Measurements from ENCODE around the gene ATP8A2.

Gene ATP8A2

GRCh38 chr13:25802579-25802978, 430.8 kb downstream of the ATP8A2 start:
- DNase-seq (ENCODE audit: low read depth), result no peak
- no peak for TF ChIP-seq CTCF (conservative IDR thresholded peaks at IDR 0.05; ENCODE audit: control insufficient read depth, insufficient read depth, low read depth, low read length)
- H3K4me3 ChIP-seq (ENCODE audit: control insufficient read depth, low read depth, low read length), result no peak overlapping the region

GRCh38 chr13:25803641-25804040, 431.9 kb downstream of the ATP8A2 start:
- TF ChIP-seq CTCF (conservative IDR thresholded peaks at IDR 0.05; ENCODE audit: control insufficient read depth, insufficient read depth, low read depth, low read length), result no peak
- DNase-seq (ENCODE audit: low read depth), result no peak
- no peak overlapping the region for H3K4me3 ChIP-seq (ENCODE audit: control insufficient read depth, low read depth, low read length)

- H3K4me3 ChIP-seq (ENCODE audit: control insufficient read depth, low read depth, low read length), result no peak overlapping the region
- no peak for DNase-seq (ENCODE audit: low read depth)
- no peak for TF ChIP-seq CTCF (conservative IDR thresholded peaks at IDR 0.05; ENCODE audit: control insufficient read depth, insufficient read depth, low read depth, low read length)
Measured at GRCh38 chr13:25806264-25806974, 434.6 kb downstream of the ATP8A2 start.

GRCh38 chr13:25807562-25807961, 435.8 kb downstream of the ATP8A2 start:
- H3K4me3 ChIP-seq (ENCODE audit: control insufficient read depth, low read depth, low read length), result no peak overlapping the region
- no peak for DNase-seq (ENCODE audit: low read depth)
- TF ChIP-seq CTCF (conservative IDR thresholded peaks at IDR 0.05; ENCODE audit: control insufficient read depth, insufficient read depth, low read depth, low read length), result no peak

GRCh38 chr13:25811506-25811905, 439.7 kb downstream of the ATP8A2 start:
- TF ChIP-seq CTCF (conservative IDR thresholded peaks at IDR 0.05; ENCODE audit: control insufficient read depth, insufficient read depth, low read depth, low read length), result no peak
- DNase-seq (ENCODE audit: low read depth), result no peak

GRCh38 chr13:25816239-25816638, 444.5 kb downstream of the ATP8A2 start:
- TF ChIP-seq CTCF (conservative IDR thresholded peaks at IDR 0.05; ENCODE audit: control insufficient read depth, insufficient read depth, low read depth, low read length), result no peak
- H3K4me3 ChIP-seq (ENCODE audit: control insufficient read depth, low read depth, low read length), result no peak overlapping the region
- no peak for DNase-seq (ENCODE audit: low read depth)

More at GRCh38 chr13:25811506-25811905, 439.7 kb downstream of the ATP8A2 start:
- no peak overlapping the region for H3K4me3 ChIP-seq (ENCODE audit: control insufficient read depth, low read depth, low read length)
